HG03565 (cell line): Measurements from ENCODE around the gene ELN.
"Not testable (repeated sequence)": the region's sequence is repeated elsewhere in the genome, so short reads cannot be mapped to it uniquely, and the experiment has no call there.

ENCODE experiments used
- ATAC-seq: cut with Tn5 transposase; IDR thresholded peaks from one replicate; pipeline ENCODE4 v1.9.1; 2021; ENCODE audit warnings: mild to moderate bottlenecking, moderate library complexity; ENCODE audit not compliant: unreplicated experiment

Gene ELN

DNA sequence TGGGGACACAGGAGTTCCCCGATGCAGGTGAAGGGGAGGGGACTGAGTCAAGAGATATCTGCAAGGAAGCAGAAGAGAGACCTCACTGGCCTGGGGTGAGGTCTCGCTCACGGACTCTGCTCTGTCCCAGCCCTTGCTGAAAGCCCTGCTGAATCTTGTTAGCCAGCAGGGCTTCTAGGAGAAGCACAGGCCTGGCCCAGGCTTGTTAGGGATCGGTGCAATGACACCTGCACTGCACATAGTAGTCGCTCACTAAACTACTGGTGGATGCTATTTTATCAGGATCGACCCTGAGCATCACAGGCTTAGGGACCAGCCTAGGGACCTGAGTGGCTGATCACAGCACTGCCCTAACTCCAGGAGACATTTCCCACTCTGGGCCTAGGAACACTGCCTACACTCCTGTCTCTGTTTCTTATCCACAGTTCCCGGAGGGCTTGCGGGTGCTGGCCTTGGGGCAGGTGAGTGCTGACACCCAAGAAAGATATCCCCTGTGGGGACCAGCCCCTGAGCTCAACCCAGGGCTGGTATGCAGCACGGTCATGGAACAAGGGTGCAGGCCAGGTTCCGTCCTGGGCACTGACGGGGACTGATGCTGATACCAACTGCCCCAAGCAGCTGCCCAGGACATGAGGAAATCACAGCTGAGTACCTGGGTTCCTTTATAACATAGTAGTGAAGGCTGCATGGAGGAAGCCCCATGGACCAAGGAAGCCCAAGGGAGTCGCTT lies 13.0 kb downstream of the ELN start:
- no peak for ATAC-seq

DNA sequence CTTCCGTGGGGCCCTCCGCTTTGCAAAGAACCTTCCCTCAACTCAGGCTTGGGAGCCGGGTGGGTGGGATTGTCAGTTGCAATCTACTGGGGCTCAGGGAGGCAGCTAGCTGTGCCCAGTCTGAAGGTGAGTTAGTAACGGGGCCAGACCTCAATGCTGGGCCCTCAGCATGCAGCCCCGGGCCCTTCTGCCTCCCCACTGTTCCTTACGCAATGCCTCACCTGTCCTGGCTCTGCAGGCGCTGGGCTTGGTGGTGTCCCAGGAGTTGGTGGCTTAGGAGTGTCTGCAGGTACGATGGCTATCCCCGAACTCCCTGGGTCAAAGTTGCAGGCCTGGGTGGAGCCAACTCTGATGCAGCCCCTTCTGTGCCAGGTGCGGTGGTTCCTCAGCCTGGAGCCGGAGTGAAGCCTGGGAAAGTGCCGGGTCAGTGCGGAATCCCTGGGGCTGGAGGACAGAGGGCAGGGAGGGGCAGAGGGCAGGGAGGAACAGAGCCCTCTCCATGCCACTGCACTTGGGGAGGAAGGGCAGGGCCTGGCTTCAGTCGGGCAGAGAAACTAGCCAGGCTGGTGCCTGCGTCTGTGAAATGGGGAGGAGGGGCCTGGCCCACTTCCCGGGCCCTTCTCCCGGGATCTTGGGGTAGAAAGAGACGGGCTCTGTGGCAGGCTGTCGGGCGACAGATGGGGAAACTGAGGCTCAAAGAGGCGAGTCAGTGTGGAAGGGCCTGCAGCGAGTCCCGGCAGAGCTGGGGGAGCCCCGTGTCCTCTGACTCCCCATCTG lies 15.0 kb downstream of the ELN start:
- no peak for ATAC-seq

DNA sequence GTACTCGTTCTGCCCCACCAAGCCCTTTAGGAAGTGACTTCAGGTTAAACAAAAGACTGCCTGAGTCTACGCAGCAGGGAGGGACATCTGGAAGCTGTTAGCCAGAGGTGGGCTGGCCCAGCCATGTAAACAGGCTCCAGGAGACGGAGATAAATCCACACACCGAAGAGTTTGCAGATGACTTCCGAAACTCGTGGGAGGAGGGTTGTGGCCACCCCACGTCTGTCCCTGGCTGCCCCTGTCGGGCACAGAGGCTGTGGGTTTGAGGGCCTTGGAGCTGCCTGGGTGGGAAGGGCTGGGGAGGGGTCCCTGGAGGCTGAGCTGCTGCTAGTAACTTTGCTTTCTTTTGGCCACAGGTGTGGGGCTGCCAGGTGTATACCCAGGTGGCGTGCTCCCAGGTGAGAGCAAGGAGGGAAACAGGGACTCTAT lies 15.6 kb downstream of the ELN start:
- ATAC-seq, result no peak

DNA sequence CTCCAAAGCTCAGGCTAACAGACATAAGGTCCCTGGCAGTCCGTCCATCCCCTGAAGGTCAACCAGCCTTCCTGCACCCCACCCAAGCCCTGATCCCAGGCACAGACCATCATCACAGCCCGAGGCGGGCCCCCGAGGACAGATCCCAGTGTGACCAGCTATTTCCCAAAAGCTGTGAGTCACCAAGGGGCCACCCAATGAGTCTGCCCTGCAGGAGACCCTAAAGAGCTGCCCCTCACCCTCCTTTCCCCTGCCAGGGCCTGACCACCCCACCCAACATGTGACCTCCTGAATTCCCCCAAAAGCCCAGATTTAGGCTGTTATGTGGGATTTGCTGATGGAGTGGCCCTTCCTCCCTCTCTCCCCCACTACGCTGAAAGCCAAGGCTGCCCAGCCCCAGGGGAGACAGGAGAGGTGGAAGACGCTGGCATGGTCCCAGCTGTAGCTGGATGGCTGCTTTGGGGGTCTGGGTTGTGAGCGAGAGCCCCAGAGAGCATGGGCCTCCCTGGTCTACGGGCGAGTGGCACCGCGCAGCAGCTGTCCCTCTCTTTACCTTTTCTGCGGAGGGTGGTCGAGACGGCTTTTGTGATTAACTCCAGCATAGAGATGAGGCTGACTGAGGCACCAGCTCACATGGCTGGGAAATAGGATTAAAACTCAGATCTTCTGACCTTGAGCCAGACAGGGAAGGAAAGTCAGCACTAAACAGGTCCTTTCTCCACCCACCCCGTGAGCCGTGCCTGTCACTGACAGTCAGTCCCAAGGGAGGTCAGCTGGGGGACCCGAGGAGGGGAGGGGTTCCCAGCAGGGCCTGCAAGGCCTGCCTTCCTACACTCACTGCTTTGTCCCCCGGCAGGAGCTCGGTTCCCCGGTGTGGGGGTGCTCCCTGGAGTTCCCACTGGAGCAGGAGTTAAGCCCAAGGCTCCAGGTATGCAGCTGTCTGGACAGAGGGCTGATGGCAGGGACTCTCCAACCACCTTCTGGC lies 16.7 kb downstream of the ELN start:
- no peak for ATAC-seq

DNA sequence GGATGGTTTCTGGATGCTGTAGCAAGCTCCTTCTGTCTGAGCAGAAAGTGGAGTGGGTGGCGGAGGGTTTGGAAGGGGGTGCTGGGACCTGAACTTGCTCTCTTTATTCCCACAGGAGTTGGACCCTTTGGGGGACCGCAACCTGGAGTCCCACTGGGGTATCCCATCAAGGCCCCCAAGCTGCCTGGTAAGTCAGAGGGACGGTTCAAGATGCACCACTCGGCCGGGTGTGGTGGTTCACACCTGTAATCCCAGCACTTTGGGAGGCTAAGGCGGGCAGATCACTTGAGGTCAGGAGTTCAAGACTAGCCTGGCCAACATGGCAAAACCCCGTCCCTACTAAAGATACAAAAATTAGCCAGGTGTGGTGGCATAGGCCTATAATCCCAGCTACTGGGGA lies 18.6 kb downstream of the ELN start:
- ATAC-seq, result not testable (repeated sequence)

DNA sequence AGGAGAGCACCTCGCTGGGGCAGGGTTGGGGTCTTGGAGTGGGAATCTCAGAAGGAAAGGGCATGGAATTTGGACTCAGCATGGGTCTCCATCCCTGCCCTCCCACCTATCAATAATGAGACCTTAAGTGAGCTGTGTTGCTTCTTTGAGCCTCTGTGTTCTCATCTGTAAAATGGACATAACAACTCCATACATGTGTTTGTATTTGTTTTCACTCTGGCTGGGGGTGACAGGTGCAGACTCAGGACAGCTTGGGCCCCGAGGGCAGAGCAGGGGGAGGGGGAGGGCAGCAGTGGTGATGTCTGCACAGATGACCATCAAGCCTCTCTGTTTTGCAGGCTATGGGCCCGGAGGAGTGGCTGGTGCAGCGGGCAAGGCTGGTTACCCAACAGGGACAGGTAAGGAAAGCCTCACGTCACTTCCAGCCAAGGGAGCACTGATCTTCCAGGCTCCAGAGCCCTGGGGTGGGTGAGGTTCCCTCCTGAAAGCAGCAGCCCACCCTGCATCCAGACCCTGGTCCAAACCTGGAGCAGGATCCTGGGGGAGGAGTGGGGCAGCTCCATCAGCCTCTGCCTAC lies 19.9 kb downstream of the ELN start:
- no peak for ATAC-seq

DNA sequence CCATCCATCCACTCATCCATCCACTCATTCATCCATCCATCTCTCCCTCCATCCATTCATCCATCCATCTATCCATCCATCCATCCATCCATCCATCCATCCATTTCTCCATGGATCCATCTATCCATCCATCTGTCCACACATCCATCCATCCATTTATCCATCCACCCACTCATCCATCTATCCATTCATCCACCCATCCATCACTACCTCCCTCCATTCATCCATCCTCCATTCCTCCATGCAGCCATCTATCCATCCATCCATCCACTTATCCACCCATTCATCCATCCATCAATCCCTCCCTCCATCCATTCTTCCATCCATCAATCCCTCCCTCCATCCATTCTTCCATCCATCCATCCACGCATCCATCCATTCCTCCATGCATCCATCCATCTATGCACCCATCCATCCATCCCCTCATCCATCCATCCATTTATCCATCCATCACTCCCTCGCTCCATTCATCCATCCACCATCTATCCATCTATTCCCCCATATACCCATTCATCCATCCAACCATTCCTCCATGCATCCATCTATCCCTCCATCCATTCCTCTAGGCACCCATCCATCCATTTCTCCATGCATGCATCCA lies 21.1 kb downstream of the ELN start:
- ATAC-seq, result no peak

DNA sequence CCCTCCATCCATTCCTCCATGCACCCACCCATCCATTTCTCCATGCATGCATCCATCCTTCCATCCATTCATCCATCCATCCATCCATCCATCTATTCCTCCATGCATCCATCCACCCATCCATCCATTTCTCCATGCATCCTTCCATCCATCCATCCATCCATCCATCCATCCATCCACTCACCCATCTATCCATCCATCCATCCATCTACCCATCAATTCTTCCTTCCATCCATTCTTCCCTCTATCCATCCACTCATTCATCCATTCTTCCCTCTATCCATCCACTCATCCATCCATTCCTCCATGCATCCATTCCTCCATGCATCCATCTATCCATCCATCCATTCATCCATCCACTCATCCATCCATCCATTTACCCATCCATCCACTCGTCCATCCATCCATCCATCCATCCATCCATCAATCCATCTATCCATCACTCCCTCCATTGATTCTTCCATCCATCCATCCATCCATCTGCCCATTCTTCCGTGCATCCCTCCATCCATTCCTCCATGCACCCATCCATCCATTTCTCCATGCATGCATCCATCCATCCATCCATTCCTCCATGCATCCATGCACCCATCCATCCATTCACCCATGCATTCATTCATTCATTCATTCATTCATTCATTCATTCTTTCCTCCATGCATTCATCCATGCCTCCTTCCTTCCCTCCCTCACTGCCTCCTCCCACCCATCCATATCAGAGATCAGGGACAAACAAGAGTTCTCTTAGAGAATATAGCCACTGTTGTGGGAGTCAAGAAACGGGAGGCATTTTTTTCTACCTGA lies 22.2 kb downstream of the ELN start:
- ATAC-seq, result no peak

DNA sequence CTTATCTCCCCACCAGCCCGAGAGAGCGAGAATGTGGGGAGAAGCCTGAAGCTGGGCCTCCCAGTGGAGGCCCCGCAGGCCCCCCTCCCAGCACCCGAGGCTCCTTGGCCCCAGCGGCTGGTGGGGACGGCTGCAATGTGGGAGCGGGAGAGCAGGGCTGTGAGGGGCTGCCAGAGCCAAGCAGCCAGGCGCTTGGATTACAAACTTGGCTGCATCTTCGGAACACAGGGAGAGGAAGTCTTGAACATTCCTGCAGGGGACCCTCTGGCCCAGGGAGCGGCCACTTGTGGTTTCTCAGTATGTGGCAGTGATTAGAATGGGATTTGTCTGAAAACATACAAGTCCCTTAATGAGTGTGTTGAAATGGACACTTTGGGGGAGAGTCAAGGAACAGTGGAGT lies 23.2 kb downstream of the ELN start:
- no peak for ATAC-seq

DNA sequence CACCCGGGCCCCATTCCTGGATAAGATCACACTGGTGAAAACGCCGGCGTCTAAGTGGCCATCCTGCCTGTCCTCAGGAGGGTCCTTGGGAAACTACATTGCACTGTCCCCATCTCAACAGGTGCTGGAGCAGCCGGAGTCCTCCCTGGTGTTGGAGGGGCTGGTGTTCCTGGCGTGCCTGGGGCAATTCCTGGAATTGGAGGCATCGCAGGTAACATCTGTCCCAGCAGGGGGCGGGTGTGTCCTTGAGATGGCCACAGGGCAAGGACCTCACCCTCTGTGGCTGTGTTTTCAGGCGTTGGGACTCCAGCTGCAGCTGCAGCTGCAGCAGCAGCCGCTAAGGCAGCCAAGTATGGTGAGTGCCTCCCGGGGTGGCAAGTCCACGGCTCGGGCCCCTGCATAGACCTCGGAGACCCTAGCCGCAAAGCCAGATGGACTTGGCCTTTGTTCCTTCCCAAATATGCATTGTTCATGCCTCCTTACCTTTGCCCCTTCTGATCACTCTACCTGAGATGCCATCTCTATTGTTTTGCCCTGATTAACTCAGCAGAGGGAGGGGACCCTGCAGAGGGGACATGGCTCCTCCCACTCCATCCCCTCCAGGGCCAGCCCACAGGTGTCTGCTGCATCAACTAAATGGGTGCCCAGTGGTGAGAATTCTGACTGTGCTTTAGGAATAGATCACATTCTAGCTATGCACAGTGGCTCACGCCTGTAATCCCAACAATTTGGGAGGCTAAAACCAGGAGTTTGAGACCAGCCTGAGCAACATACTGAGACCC lies 23.8 kb downstream of the ELN start:
- no peak for ATAC-seq

DNA sequence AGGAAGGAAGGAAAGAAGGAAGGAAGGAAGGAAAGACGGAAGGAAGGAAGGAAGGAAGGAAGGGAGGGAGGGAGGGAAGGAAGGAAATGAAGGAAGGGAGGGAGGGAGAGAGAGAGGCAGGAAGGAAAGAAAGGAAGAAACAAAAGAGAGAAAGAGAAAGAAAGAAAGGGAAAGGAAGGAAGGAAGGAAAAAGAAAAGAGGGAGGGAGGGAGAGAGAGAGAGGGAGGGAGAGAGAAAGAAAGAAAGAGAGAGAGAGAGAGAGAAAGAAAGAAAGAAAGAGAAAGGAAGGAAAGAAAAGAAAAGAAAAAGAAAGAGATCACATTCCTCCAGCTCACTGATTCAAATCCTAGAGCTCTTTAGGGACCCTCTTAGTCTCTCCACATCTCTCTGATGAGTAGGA lies 24.7 kb downstream of the ELN start:
- ATAC-seq, result no peak

DNA sequence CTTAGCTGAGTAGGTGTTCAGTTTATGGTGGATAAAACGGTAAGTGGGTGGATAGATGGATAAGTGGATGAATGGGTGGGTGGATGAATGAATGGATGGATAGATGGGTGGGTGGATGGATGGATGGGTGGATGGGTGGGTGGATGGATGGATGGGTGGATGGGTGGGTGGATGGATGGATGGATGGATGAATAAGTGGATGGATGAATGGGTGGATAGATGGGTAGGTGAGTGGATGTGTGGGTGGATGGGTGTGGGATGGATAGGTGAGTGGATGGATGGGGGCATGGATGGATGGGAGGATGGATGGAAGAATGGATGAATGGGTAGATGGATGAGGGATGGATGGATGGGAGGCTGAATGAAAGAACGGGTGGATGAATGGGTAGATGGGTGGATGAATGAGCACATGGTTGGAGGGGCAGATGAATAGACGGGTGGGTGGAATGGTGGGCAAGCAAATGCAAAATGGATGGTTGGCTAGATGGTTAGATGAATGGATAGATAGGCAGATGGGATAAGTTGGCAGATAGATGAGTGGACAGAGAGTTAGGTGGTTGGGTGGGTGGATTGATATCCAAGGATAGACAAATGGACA lies 25.7 kb downstream of the ELN start:
- no peak for ATAC-seq

DNA sequence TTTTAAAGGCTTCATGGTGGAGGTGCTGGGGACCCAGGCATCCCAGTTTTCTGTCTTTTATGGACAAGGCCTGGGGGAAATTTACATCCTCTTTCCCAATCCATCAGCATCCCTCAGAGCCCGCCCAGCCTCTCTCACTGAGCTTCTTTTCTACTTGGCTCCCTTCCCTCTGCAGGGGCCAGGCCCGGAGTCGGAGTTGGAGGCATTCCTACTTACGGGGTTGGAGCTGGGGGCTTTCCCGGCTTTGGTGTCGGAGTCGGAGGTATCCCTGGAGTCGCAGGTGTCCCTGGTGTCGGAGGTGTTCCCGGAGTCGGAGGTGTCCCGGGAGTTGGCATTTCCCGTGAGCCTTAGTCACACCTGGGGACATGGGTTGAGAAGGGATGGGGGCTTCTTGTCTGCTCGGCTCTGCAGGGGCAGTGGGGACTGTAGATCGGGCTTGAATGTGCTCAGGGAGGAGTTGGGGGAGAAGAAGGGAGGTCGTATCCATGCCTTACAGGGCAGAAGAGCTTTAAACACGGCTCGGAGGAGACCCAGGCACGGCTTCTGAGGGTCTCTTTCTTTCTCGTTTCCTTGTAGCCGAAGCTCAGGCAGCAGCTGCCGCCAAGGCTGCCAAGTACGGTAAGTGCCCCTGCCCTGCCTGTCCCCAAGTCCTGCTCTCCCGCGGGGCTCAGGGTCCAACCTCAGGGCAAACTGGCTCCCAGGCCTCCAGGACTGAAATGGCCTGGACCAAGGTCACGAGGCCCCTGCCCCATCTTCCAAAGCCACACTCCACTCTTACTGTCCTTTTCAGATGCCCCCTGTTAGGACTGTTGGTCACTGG lies 28.3 kb downstream of the ELN start:
- no peak for ATAC-seq

DNA sequence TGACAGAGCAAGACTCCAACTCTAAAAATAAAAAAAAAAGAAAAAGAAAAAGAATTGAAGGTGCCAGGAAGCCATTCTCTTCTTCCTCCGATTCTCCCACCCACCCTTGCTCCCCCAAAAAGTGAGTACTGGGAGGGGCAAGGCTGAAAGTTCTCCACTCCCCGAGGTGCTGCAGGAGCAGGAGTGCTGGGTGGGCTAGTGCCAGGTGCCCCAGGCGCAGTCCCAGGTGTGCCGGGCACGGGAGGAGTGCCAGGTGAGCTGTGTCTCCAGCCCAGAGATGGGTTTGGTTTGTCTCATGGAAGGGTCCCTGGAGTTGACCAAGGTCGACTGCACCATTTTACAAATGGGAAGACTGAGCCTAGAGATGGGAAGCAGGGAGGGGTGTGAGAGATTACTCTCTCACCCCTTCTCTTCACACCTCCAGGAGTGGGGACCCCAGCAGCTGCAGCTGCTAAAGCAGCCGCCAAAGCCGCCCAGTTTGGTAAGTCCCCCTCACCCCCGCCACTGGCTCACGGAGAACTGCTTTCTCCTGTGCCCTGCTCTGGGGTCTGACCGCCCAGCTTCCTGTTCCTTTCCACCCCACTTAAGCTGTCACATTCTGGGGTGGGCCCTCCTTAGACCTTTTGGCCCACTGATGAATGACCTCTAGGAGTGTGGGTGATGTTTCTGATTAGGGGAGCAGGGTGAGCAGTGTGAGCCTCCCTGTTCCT lies 29.4 kb downstream of the ELN start:
- ATAC-seq, result no peak

DNA sequence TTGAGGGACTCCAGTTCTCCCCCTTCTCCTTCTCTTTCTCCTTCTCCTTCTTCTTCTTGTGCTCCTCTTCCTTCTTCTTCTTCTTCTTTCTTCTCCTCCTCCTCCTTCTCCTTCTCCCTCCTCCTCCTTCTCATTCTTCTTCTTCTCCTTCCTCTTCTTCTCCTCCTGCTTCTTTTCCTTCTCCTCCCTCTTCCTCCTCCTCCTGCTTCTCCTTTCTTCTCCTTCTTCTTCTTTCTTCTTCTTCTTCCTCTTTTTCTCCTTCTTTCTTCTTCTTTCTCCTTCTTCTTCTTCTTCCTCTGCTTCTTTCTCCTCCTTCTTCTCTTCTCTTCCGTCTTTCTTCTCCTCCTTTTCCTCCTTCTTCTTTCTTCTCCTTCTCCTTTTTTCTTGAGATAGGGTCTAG lies 30.0 kb downstream of the ELN start:
- ATAC-seq, result no peak

DNA sequence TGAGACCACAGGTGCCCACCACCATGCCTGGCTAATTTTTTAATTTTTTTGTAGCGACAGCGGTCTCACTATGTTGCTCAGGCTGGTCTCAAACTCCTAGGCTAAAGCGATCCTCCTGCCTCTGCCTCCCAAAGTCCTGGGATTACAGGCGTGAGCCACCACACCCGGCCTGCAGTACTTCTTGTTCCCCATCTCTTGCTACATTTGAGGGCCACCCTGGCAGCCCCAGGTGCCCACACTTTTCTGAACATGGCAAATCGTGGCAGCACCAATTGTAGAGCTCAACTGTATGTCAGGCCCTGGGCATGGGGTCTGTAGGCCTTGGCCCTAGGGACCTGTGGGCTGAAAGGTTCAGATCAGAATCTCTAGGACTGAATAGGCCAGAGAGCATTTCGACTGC lies 30.5 kb downstream of the ELN start:
- no peak for ATAC-seq

DNA sequence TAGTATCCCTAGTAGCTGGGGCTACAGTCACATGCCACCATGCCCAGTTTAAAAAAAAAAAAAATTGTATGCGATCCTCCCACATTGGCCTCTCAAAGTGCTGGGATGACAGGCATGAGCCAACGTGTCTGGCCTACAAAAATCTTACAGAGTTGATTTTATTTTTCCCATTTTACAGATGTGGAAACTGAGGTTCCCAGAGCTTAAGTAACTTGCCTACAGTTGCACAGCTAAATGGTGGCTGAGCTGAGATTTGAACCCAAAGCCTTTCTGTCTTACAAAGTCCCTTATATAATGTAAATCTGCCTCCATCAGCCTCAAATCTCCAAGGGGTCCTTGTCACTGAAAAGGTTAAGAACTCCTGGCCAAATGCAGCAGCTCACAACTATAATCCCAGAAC lies 31.1 kb downstream of the ELN start:
- no peak for ATAC-seq
